ENCODE measurements around the gene MAT2A. TPM values are rescaled to one million over a fixed set of nuclear protein-coding genes. Genes with fewer than 3 reads are reported as not detected.

MAT2A gene
- total RNA-seq, 1 experiment from 2014 or later = 444 TPM

DNA sequence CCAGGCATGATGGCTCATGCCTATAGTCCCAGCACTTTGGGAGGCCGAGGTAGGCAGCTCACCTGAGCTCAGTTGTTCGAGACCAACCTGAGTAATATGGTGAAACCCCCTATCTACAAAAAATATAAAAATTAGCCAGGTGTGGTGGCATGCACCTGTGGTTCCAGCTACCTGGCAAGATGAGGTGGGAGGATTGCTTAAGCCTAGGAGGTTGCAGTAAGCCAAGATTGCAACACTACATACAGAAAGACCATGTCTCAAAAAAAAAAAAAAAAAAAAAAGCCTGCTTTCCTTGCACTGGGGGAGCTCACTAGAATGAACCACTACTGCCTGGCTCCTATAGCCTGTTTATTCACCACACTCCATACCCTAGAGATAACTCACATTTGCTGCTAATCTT is 7.4 kb upstream of the MAT2A start:
- H3K27me3 ChIP-seq (ENCODE audit: insufficient read depth, low read length) = no peaks in the 10 kb centered on the region
- H3K4me1 ChIP-seq (ENCODE audit: control insufficient read depth in 1 of 2, insufficient read depth in 2 of 2, low read length in 2 of 2) = peaks cover 3 to 8% of the 10 kb centered on the region in 2 experiments; a peak in 3 of 4 replicates
- CTCF ChIA-PET = no interaction called here
- intact Hi-C loops (cut with micrococcal nuclease) = no loop called here
- DNase-seq (ENCODE audit: low read depth, low spot score) (no peak), ATAC-seq (no peak)
- no peak for TF ChIP-seq EZH2phosphoT487 (IDR thresholded peaks at IDR 0.05; ENCODE audit: borderline replicate concordance)
- no peak for TF ChIP-seq ZNF274 (IDR thresholded peaks at IDR 0.05; ENCODE audit: low read depth, low read length)
- no peak for TF ChIP-seq EZH2 (IDR thresholded peaks at IDR 0.05)
- no peak for TF ChIP-seq CEBPB (IDR thresholded peaks at IDR 0.05; ENCODE audit: low read depth)
- no peak for TF ChIP-seq POLR2A (IDR thresholded peaks at IDR 0.05; ENCODE audit: borderline replicate concordance, extremely low read depth, insufficient read depth, insufficient read length)
- no peak for TF ChIP-seq EGR1 (IDR thresholded peaks at IDR 0.05; ENCODE audit: low read depth)
- no peak for TF ChIP-seq ELF1 (IDR thresholded peaks at IDR 0.05; ENCODE audit: borderline replicate concordance, low read depth)
- no peak for TF ChIP-seq SP1 (IDR thresholded peaks at IDR 0.05; ENCODE audit: low read depth)
- TF ChIP-seq YY1 (IDR thresholded peaks at IDR 0.05; ENCODE audit: extremely low read depth, insufficient replicate concordance, low read depth, low read length) = no peak
- TF ChIP-seq, protein P1, sequence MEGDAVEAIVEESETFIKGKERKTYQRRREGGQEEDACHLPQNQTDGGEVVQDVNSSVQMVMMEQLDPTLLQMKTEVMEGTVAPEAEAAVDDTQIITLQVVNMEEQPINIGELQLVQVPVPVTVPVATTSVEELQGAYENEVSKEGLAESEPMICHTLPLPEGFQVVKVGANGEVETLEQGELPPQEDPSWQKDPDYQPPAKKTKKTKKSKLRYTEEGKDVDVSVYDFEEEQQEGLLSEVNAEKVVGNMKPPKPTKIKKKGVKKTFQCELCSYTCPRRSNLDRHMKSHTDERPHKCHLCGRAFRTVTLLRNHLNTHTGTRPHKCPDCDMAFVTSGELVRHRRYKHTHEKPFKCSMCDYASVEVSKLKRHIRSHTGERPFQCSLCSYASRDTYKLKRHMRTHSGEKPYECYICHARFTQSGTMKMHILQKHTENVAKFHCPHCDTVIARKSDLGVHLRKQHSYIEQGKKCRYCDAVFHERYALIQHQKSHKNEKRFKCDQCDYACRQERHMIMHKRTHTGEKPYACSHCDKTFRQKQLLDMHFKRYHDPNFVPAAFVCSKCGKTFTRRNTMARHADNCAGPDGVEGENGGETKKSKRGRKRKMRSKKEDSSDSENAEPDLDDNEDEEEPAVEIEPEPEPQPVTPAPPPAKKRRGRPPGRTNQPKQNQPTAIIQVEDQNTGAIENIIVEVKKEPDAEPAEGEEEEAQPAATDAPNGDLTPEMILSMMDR (IDR thresholded peaks at IDR 0.05 in 2 of 3, conservative IDR thresholded peaks at IDR 0.05 in 1 of 3; ENCODE audit: borderline replicate concordance in 1 of 3, insufficient read depth in 1 of 3, low read depth in 2 of 3, low read length in 2 of 3) = no peak
- no peak for TF ChIP-seq JUND (IDR thresholded peaks at IDR 0.05)
- TF ChIP-seq FOSL1 (IDR thresholded peaks at IDR 0.05; ENCODE audit: low read depth) = no peak
- H3K9me2 ChIP-seq (ENCODE audit: insufficient read depth) = no peaks in the 10 kb centered on the region
- no peaks in the 10 kb centered on the region for H3K36me3 ChIP-seq (ENCODE audit: control insufficient read depth in 1 of 2, insufficient read depth in 2 of 2, low read length in 2 of 2)
- RAD21 ChIA-PET (ENCODE audit: low non-redundant PET in 1 of 2, low total read pairs in 2 of 2, uncharacterized antibody in 2 of 2, unreplicated experiment in 2 of 2) = no interaction called here
- no peak overlapping the region for H3K27ac ChIP-seq (ENCODE audit: low read depth, low read length)
- H3K79me2 ChIP-seq (ENCODE audit: insufficient read depth, low read length) = no peaks in the 10 kb centered on the region
- no TSS peak for BruUV-seq (replicated peaks)
- H3K9me3 ChIP-seq (ENCODE audit: control insufficient read depth in 1 of 2, insufficient read depth in 1 of 2, low read depth in 1 of 2, low read length in 2 of 2) = no peaks in the 10 kb centered on the region
- no peaks in the 10 kb centered on the region for H4K20me1 ChIP-seq (ENCODE audit: insufficient read depth)
- H3K9ac ChIP-seq (ENCODE audit: low read length) = no peak overlapping the region
- H3K4me3 ChIP-seq (replicated peaks in 1 of 2; ENCODE audit: low read depth in 1 of 2, low read length in 2 of 2) = no peak overlapping the region
- no peak overlapping the region for H3K4me2 ChIP-seq (ENCODE audit: low read length)
- POLR2A ChIA-PET = interaction anchor here (0.5 to 1.2 kb wide), 5 partner anchors 8 to 275 kb away, joined by 3 to 6 read pairs (median 4); no protein-coding TSS in a partner anchor
- no peak overlapping the region for H2AFZ ChIP-seq (ENCODE audit: low read depth, low read length, poor library complexity, severe bottlenecking)

All from HCT116 (cell line).